NCI-H748 treated with DMSO at 0.1 percent for 48 hours (cell line): ENCODE measurements around the gene KIAA1143.

Source experiments
- DNase-seq: peaks from one replicate; lab custom pipeline; 2025; lab: John Stamatoyannopoulos, UW

Gene KIAA1143

DNA sequence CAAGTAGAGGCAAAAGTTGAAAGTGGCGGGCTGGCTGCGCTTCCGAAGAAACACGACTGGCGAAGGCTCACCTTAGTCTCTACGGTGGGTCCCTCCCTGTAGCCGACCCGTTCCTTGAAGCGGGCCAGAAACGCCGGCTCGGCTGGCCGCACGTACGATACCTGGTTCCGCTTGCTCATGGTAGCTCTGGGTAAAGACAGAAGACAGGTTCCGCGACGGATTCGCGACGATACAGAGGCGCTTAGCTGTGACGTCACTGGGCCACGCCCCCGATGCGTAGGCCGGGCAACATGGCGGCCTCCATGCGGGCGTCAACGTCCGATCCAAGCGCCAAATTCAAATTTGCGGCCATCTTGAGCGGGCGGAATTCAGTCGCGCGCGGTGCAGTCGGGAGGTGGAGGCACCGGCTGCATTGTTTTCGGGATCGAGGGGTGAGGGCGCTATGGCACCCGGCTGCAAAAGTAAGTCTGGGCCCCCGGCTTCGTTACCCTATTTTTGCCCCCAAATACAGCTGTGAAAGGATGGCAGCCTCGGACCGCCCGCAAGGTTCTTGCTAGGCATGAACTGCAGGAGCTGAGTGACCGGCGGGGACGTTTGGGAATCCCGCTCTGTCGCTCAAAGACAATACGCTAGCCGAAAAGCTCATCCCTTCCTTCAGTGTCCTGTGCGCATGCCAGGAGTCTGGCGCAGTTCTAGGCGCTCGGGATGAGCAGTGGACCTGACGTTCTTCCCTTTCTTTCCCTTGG lies at the start of gene KIAA1143, which contains the start of gene KIF15:
Gene KIAA1143 (minus strand): TSS at position 196 of the 746 bp plus-strand sequence. CDS start 17 bp downstream, at position 179.
Gene KIF15 (plus strand): TSS at position 371 of the 746 bp plus-strand sequence. CDS start 72 bp downstream, at position 443.
- peak; percentile 76 for DNase-seq

DNA sequence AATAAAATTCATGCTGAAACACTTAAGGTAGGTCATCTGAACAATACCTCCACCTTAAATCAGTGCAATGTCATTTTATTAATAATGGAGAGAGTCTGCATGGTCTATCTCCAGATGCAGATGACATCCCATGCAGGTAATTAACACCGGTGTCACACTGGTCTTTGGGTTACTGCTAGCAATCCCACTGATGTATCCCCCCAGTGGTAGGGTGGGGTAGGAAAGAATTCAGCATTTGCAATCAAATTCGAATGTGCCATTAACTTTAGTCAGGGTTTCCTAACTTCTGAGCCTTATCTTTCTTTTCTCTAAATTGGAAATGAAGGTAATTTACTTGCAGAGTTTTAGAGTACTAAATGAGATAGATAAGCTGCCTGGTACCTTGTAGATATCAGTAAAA lies 44.5 kb upstream of the KIAA1143 start:
- no peak for DNase-seq

DNA sequence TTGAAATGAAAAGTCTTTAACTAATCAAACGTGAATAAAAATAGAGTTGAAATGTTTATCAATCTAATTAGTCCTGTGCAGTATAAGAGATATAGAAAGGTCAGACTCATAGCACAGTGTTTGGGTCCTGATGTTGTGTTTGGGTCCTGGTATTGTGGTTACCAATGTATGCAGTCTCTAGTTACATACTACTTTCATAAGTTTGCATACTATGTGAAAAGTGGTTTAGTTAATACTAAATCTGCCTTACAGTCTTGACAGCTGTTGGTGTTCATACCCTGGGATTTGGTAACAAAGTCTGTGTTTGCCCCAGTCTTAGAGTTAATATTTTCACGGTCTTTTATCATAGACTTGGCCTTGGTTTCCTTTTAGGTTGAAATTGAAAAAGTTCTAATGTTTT lies 41.9 kb upstream of the KIAA1143 start:
- no peak for DNase-seq

- DNase-seq = no peak
Measured at GRCh38 chr3:44802011-44802410, 40.6 kb upstream of the KIAA1143 start.

DNA sequence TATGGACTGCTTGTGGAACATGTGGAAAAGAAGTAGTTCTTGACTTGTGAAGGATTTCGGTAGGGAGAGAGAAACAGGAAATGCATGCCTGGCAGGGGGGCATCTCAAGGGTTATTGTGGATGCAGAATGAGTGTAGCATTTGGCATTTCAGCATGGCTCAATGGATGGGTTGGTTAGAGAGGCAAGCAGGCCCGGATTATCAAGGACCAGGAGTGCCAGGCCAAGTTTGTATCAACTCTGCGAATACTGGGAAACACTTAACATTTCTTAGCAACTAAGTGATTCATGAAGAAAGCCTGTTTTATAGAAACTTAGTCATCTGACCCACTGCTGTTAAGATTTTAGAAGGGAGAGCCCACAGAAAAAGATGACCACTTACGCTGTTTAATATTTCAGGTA lies 33.8 kb upstream of the KIAA1143 start:
- no peak for DNase-seq

DNA sequence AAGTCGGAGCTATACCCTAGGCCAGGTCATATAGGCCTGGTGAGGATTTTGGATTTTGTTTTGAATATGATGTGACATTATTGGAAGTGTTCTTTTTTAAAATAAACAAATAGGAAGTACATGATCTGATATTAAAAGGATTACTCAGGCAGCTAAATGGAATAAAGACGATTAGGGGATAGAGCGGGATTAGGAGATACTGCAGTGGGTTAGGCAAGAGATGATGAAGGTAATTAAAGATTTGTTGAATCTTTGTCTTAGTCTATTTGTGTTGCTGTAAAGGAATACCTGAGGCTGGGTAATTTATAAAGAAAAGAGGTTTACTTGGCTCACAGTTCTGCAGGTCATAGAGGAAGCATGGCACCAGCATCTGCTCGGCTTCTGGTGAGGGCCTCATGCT lies 21.5 kb upstream of the KIAA1143 start:
- no peak for DNase-seq

DNA sequence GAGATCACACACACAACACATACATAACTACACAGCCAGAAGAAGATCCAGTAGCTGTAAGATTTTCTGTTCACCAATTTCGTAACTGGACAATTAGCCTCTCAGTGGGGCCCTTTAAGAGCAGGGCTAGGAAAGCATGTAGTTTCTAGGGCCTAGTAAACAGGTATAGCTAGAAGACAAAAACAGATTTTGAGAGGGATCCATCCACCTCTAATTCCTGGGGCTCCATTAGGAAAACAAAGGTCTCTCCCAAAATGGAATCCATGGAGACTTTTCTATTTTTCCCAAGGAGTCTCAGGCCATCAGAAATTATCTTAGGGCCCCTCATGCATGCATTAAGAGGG lies 10.7 kb upstream of the KIAA1143 start:
- no peak for DNase-seq

DNA sequence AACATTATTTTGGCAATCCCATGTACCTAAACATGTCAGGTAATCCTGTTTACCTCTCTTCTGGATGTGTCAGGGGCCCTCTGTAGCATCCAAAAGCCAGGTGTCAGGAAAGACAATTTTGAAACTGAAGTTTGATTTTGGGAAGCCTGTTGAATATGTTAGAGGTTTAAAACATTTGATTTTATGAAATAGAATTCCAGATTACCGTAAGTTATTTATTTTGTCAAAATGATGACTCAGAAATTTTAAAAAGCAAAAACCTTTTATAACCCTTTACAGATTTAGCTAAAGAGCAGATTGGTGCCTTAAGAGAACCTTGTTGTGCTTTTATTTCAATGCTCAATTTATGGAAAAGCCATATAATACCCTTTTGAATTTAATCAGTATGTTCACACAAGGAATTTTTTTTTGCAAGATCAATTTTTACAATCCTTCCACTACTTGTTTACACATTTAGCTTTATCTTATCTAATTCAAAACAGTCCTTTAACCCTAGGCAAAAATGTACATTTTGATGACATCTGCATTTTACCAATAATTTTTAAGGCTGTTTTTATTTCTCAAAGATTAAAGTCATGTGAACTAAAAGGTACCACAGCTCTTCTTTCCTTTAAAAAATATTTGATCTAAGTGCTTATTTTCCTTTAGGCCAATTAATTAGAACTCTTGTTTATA lies 10.1 kb upstream of the KIAA1143 start:
- DNase-seq = no peak

DNA sequence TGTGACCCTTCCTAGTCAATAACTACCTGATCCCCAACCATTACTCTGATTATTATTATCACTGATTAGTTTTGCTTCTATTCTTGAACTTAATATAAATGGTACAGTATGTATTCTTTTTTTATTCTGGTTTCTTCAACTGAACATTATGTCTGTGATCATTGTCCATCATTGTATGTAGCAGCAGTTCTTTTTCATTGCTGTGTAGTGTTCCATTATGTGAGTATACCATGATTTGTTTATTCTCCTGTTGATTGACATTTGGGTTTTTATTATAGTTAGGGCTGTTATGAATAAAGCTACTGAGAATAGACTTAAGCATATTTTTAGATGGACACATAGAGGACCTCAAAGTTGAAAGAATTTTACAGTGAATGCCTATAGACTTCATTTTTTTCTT lies 2.8 kb upstream of the KIAA1143 start:
- DNase-seq = no peak

DNA sequence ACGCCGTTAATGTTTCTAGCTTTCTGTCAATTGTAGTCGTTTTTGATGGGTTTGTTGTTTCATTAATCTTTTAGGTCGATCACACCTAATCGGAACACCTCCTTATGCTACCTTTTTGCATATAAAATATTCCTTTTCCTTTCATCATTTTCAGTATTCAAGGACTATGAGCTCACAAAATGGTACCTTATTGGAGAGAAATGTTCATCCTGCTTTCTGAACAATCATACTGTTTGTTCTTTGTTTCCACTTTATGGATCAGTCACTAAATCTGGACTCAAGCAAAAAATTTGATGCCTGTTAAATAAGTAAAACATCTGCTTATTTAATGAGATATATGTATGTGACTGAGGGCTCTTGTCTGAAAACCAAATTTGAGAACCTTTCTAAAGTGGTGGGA lies 1.3 kb upstream of the KIAA1143 start:
- no peak for DNase-seq

DNA sequence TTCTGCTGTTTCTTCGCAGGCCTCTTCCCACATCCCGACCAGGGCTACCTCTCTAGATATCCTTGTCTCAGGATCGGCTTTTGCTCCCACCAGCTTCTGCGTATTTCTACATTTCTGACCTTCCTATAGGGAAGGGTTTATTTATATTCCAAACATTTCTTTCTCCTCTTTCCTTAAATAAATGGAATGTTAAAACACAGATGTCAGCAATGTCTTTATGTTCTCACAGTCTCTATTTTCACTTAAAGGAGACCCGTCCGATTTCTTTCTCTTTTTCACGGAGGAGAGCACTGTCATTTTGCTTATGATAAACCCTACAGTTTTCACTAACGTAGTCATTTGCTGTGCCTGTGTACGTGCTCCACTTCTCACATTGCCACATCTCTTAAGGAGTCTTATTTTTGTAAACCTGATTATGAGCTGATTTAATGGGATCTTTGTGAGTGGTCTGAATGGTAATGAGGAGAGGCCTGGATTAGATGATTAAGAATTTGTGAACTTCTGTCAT lies 805 bp upstream of the KIAA1143 start:
- no peak for DNase-seq

DNA sequence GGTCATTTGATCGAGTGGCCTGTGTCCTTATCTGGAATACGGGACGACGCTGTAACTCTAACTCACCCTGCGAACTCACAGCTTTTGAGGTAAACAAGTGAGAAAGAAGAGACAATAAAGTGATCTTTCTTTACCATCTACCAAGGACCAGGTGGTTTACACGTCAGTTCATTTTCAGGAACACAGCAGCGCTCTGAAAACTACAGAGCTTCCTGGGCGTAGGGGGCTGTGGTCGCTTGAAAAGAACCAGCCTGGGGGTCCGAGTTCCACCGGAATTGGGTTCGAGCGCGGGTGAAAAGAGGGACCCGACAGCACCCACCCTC lies 357 bp downstream of the KIAA1143 start:
- DNase-seq = no peak

GRCh38 chr3:44734646-44735168 lies 26.7 kb downstream of the KIAA1143 start:
- DNase-seq = no peak

DNA sequence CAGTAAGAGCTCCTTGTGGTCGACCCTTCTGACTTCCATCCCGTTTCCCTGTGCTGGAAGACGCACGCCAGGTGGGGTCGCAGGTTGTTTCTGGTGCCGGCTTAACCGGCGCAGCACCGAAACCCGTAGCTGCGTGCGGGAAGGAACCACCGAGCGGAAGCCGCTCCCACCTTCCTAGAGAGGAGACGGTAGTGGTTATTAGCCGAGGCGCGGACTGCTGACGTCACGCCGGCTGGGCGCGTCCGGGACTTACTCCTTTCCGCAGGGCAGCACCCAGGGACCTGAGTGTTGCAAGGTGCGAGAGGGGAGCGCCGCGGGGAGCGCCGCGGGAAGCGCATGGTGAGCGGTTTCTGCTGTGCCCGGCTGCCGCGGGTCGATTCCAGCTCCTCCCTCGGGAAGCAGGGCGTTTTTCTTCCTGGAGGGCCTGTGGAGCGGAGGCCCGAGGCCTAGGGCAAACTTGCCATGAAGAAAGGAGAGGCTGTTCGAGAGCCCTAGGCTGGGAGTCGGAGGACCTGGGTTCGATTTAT lies 32.0 kb downstream of the KIAA1143 start, which contains the start of gene ZNF501:
Gene ZNF501 (plus strand): TSS at position 252 of the 527 bp plus-strand sequence. CDS start 4,787 bp downstream, outside the sequence.
- peak; percentile 50 for DNase-seq

DNA sequence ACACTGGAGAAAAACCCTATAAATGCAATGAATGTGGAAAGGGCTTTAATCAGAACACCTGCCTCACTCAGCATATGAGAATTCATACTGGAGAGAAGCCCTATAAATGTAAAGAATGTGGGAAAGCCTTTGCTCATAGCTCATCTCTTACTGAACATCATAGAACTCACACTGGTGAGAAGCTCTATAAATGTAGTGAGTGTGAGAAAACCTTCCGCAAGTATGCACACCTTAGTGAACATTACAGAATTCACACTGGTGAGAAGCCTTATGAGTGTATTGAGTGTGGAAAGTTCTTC lies 39.4 kb downstream of the KIAA1143 start:
- DNase-seq = no peak

- no peak for DNase-seq
Measured at GRCh38 chr3:44721231-44722102, 40.0 kb downstream of the KIAA1143 start.

- DNase-seq = peak; percentile 58
Measured at GRCh38 chr3:44712455-44713075, 48.9 kb downstream of the KIAA1143 start, which contains the start of gene ZNF502. Gene ZNF502 (plus strand): TSS chr3:44712660. CDS start chr3:44720262, 7,602 bp downstream.
